ENCODE measurements around the gene YTHDC2. TPM values are rescaled to one million over a fixed set of nuclear protein-coding genes. Genes with fewer than 3 reads are reported as not detected.

YTHDC2 gene
- total RNA-seq, 3 donors from 2014 or later: 22.4 to 49.2 (median 40.0) TPM

DNA sequence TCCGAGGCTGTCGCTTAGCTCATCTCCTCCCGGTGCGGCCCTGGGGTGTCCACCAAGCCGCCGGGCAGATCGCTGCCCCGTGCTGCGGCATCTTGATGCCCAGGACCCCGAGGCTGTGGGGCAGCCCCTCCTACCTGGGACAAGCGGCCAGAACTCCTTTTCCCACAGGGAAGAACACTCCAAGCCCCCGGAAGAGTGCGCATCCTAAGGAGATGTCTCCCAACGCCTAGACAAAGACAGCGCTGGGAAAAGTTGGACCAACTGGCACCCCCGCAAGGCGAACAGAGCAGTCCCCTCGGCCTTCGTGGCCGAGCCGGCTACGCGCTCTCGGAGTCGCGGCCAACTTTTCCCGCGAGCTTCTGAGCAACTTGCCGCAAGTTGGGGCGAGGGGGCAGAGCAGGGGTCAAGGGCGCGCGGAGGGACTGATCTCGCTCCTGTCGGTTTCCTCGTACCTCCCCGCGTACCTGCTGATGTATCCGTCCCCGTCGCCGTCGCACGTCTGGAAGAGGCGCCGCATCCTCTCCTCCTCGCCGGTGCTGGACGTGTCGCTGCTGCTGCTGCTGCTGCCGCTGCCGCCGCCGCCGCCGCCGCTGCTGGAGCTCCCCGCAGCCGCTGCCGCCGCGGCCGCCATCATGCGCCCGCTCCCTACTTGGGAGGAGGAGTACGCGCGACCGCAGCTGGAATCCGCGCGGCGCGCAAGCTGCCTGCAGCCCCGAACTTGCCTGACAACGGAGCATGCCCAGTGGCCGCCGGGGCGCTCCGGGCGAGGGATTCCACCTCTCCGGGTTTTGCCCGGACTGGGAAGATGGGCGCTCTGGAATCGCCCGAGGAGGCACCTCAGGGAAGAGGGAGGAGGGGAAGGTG, 25.5 kb upstream of the YTHDC2 start, which contains the start of gene MCC:
TSS of gene MCC (minus strand) at position 673 of the 864 bp plus-strand sequence.
- Histone ChIP-seq H3K27me3 (no peaks in the 10 kb centered on the region), H3K9me3 (peaks cover 0 to 10% of the 10 kb centered on the region in 2 donors), H3K4me1 (no peaks in the 10 kb centered on the region), H3K27ac (peak within 1 kb of the TSS; percentile 86 to 87), H3K36me3 (no peaks in the 10 kb centered on the region), H3K4me3 (peak within 1 kb of the TSS; percentile 53 to 82 (median 74))
- no peak for TF ChIP-seq POLR2A (IDR thresholded peaks at IDR 0.05)
- TF ChIP-seq POLR2AphosphoS5 (IDR thresholded peaks at IDR 0.05): peak in 1 of 3 donors; percentile 10
- DNase-seq (ENCODE audit: low spot score in 2 of 2): peak; percentile 73 to 76
- intact Hi-C loops (cut with DNase I; ENCODE audit: low total_unique reads): no loop called here

DNA sequence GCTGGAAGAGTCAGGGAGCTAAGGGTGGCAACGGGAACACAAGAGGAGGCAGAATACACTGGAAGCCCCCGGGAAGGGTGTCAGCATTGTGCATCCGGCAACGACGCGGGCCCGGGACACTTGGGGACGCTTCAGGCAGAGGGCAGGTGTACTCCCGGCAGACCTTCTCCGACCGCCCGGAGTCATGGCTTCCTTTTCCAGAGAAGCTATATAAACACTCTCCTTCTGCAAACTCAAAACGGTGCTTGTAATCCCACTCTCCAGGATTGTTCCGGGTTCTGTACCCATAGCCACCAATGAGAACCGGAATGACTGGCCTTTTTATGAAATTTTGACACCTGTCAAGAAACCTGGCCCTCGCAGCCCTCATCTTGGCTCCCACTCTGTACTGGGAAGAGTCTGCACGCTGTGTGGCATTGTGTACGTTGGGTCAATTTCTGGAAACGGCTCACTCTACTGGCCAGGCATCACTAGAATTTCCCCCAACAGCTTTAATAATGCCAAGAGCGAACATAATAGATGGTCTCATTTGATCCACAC, 24.8 kb upstream of the YTHDC2 start:
- Histone ChIP-seq H3K4me1 (no peaks in the 10 kb centered on the region), H3K36me3 (no peaks in the 10 kb centered on the region), H3K27ac (peak overlapping the region; percentile 86 to 87), H3K4me3 (peak overlapping the region; percentile 53 to 82 (median 74)), H3K27me3 (no peaks in the 10 kb centered on the region), H3K9me3 (peaks cover 0 to 10% of the 10 kb centered on the region in 2 donors)
- intact Hi-C loops (cut with DNase I; ENCODE audit: low total_unique reads): no loop called here
- DNase-seq (ENCODE audit: low spot score in 2 of 2): no peak
- TF ChIP-seq POLR2AphosphoS5 (IDR thresholded peaks at IDR 0.05) (no peak), POLR2A (IDR thresholded peaks at IDR 0.05) (no peak)
- TF ChIP-seq, protein P1, sequence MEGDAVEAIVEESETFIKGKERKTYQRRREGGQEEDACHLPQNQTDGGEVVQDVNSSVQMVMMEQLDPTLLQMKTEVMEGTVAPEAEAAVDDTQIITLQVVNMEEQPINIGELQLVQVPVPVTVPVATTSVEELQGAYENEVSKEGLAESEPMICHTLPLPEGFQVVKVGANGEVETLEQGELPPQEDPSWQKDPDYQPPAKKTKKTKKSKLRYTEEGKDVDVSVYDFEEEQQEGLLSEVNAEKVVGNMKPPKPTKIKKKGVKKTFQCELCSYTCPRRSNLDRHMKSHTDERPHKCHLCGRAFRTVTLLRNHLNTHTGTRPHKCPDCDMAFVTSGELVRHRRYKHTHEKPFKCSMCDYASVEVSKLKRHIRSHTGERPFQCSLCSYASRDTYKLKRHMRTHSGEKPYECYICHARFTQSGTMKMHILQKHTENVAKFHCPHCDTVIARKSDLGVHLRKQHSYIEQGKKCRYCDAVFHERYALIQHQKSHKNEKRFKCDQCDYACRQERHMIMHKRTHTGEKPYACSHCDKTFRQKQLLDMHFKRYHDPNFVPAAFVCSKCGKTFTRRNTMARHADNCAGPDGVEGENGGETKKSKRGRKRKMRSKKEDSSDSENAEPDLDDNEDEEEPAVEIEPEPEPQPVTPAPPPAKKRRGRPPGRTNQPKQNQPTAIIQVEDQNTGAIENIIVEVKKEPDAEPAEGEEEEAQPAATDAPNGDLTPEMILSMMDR (IDR thresholded peaks at IDR 0.05): no peak

DNA sequence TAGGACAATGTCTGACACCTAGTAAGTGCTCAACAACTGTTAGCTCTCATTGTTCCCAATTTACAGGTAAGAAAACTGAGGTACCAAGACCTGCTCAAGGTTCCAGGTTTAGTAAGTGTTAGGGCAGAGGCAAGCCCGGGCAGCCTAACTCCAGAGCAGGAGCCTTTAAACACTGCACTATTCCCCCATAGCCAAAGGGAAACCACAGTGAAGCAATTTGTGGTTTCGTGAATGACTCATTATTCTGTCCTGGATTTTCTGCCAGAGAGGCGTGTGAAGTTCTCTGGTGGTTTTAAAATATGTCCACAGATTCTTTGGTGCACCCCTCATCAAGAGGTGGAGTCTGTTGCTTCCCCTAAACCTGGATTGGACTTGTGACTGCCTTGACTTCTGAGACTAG, 24.2 kb upstream of the YTHDC2 start:
- H3K27ac ChIP-seq: peak overlapping the region; percentile 86 to 87

DNA sequence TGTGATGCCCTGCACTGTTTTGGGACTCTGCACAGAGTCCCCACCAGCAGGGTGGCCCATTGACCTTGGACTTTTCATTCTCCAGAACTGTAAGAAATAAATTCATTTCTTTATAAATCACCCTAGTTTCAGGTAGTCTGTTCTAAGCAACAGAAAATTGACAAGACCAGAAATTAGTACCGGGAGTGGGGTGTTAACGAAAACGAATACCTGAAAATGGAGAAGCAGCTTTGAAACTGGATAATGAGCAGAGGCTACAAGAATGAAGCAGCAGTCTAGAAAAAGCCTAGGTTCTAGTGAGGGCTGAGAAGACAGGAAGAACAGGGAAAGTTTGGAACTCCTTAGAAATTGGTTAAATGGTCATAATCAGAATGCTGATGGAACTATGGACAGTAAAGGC, 23.2 kb upstream of the YTHDC2 start:
- H3K27me3 ChIP-seq: no peaks in the 10 kb centered on the region
- no peak overlapping the region for H3K27ac ChIP-seq
- intact Hi-C loops (cut with DNase I; ENCODE audit: low total_unique reads): no loop called here
- TF ChIP-seq, protein P1 (IDR thresholded peaks at IDR 0.05): no peak
- TF ChIP-seq POLR2AphosphoS5 (IDR thresholded peaks at IDR 0.05) (no peak), POLR2A (IDR thresholded peaks at IDR 0.05) (no peak)
- no peaks in the 10 kb centered on the region for H3K4me1 ChIP-seq
- no peak overlapping the region for H3K4me3 ChIP-seq
- H3K36me3 ChIP-seq: no peaks in the 10 kb centered on the region
- H3K9me3 ChIP-seq: peaks cover 0 to 10% of the 10 kb centered on the region in 2 donors
- DNase-seq (ENCODE audit: low spot score in 2 of 2): no peak

More for the DNA sequence above, 24.2 kb upstream of the YTHDC2 start:
- Histone ChIP-seq H3K36me3 (no peaks in the 10 kb centered on the region), H3K9me3 (peaks cover 0 to 10% of the 10 kb centered on the region in 2 donors), H3K27me3 (no peaks in the 10 kb centered on the region), H3K4me1 (no peaks in the 10 kb centered on the region), H3K4me3 (peak overlapping the region; percentile 53 to 82 (median 74))
- intact Hi-C loops (cut with DNase I; ENCODE audit: low total_unique reads): no loop called here
- TF ChIP-seq POLR2AphosphoS5 (IDR thresholded peaks at IDR 0.05): peak in 2 of 3 donors; percentile 26 to 69
- no peak for TF ChIP-seq POLR2A (IDR thresholded peaks at IDR 0.05)
- peak in 1 of 2 donors; percentile 82 for DNase-seq (ENCODE audit: low spot score in 2 of 2)

DNA sequence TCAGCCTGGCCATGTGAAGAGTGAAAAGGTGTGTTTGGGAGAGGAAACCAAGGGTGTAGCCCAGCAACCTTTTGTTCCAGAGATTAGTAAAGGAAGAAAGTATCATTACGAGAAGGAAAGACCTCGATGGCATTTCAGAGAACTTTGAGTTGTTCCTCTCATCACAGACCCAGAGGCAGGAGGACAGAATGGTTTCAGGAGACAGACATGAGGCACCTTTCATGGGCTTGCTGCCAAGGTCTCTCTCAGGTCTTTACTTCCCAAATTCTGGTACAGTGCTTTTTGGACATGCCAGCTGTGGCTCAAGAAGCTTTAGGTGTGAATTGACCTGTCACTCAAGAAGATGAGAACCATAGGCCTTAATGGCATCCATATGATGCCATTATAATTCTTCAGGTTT, 22.5 kb upstream of the YTHDC2 start:
- TF ChIP-seq POLR2AphosphoS5 (IDR thresholded peaks at IDR 0.05) (no peak), POLR2A (IDR thresholded peaks at IDR 0.05) (no peak)
- TF ChIP-seq, protein P1 (IDR thresholded peaks at IDR 0.05): no peak
- no peaks in the 10 kb centered on the region for H3K27me3 ChIP-seq
- H3K4me1 ChIP-seq: no peaks in the 10 kb centered on the region
- H3K27ac ChIP-seq: no peak overlapping the region
- H3K9me3 ChIP-seq: peaks cover 0 to 10% of the 10 kb centered on the region in 2 donors
- H3K36me3 ChIP-seq: no peaks in the 10 kb centered on the region
- no peak overlapping the region for H3K4me3 ChIP-seq
- intact Hi-C loops (cut with DNase I; ENCODE audit: low total_unique reads): no loop called here
- DNase-seq (ENCODE audit: low spot score in 2 of 2): no peak

DNA sequence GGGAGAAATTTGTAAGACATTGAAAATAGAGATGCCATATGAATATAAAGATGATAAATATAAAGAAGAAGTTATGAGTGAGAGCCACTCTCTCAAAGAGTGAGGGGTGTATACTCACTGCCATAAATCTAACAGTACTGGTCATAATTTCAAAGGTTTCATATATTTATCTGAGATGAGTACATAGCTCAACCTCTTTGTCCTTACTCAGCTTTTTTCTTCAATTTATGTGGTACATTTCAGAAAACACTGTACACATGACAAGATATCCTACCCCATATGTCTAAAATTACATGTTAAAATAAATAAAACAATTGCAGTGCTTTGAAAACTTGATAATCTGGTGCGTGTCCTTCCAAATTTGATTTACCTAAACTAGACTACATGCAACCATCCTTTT, 20.0 kb upstream of the YTHDC2 start:
- Histone ChIP-seq H3K27ac (no peak overlapping the region), H3K27me3 (no peaks in the 10 kb centered on the region), H3K4me3 (no peak overlapping the region), H3K9me3 (peaks cover 0 to 10% of the 10 kb centered on the region in 2 donors), H3K4me1 (no peaks in the 10 kb centered on the region), H3K36me3 (no peaks in the 10 kb centered on the region)
- no peak for DNase-seq (ENCODE audit: low spot score in 2 of 2)
- intact Hi-C loops (cut with DNase I; ENCODE audit: low total_unique reads): no loop called here
- TF ChIP-seq, protein P1 (IDR thresholded peaks at IDR 0.05): no peak
- TF ChIP-seq POLR2AphosphoS5 (IDR thresholded peaks at IDR 0.05) (no peak), POLR2A (IDR thresholded peaks at IDR 0.05) (no peak)
